ENCODE data around the gene CEACAM16.

CEACAM16 gene

DNA sequence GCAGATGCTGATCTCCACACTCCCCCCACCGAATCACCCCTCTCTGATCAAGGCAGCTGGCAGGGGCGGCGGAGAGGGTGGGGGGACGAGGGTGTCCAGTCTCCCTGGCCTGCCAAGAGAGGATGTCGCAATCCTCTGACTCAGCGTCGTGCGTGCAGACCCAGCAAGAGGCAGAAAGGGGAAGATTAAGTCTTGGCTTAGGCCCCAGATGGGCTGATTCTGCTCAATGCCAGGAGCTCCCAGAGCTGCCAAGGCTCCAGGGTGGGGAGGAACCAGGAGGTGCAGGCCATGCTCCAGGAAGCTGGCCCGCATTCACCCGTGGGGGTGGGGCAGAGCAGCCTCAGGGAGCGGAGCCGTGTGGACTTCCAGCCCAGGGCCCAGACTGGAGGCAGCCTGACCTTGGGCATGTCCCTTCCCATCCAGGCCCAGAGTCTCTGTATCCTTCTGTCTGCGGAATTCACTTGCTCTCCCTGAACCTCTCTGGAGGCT is 42.9 kb downstream of the CEACAM16 start (continued):
- TF ChIP-seq, protein P1, sequence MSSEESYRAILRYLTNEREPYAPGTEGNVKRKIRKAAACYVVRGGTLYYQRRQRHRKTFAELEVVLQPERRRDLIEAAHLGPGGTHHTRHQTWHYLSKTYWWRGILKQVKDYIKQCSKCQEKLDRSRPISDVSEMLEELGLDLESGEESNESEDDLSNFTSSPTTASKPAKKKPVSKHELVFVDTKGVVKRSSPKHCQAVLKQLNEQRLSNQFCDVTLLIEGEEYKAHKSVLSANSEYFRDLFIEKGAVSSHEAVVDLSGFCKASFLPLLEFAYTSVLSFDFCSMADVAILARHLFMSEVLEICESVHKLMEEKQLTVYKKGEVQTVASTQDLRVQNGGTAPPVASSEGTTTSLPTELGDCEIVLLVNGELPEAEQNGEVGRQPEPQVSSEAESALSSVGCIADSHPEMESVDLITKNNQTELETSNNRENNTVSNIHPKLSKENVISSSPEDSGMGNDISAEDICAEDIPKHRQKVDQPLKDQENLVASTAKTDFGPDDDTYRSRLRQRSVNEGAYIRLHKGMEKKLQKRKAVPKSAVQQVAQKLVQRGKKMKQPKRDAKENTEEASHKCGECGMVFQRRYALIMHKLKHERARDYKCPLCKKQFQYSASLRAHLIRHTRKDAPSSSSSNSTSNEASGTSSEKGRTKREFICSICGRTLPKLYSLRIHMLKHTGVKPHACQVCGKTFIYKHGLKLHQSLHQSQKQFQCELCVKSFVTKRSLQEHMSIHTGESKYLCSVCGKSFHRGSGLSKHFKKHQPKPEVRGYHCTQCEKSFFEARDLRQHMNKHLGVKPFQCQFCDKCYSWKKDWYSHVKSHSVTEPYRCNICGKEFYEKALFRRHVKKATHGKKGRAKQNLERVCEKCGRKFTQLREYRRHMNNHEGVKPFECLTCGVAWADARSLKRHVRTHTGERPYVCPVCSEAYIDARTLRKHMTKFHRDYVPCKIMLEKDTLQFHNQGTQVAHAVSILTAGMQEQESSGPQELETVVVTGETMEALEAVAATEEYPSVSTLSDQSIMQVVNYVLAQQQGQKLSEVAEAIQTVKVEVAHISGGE (tag by site-specific recombination; conservative IDR thresholded peaks at IDR 0.05; ENCODE audit: low read depth): 0 out of 2 replicates have a peak, but pooled peaks have one; percentile 18
- TF ChIP-seq, protein P2, sequence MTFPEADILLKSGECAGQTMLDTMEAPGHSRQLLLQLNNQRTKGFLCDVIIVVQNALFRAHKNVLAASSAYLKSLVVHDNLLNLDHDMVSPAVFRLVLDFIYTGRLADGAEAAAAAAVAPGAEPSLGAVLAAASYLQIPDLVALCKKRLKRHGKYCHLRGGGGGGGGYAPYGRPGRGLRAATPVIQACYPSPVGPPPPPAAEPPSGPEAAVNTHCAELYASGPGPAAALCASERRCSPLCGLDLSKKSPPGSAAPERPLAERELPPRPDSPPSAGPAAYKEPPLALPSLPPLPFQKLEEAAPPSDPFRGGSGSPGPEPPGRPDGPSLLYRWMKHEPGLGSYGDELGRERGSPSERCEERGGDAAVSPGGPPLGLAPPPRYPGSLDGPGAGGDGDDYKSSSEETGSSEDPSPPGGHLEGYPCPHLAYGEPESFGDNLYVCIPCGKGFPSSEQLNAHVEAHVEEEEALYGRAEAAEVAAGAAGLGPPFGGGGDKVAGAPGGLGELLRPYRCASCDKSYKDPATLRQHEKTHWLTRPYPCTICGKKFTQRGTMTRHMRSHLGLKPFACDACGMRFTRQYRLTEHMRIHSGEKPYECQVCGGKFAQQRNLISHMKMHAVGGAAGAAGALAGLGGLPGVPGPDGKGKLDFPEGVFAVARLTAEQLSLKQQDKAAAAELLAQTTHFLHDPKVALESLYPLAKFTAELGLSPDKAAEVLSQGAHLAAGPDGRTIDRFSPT (tag by site-specific recombination; IDR thresholded peaks at IDR 0.05): no peak; the same call in 1 of the 2 replicates
- TF ChIP-seq ZBTB8A (tag by site-specific recombination; IDR thresholded peaks at IDR 0.05) (peak; percentile 78), ZNF324 (tag by site-specific recombination; IDR thresholded peaks at IDR 0.05) (no peak), ZNF785 (tag by site-specific recombination; IDR thresholded peaks at IDR 0.05) (no peak), ZNF354C (tag by site-specific recombination; IDR thresholded peaks at IDR 0.05; ENCODE audit: borderline replicate concordance, low read depth) (no peak), ZNF155 (tag by site-specific recombination; IDR thresholded peaks at IDR 0.05) (no peak), WT1 (tag by site-specific recombination; IDR thresholded peaks at IDR 0.05) (0 out of 2 replicates have a peak, but pooled peaks have one; percentile 29), ZNF768 (tag by site-specific recombination; IDR thresholded peaks at IDR 0.05) (no peak), ZSCAN30 (tag by site-specific recombination; IDR thresholded peaks at IDR 0.05) (peak; percentile 54; the same call in 1 of the 2 replicates), ZNF19 (tag by site-specific recombination; IDR thresholded peaks at IDR 0.05; ENCODE audit: low read depth) (no peak), BCL11A (tag by site-specific recombination; IDR thresholded peaks at IDR 0.05; ENCODE audit: low read depth) (no peak), GLI2 (tag by site-specific recombination; IDR thresholded peaks at IDR 0.05; ENCODE audit: borderline replicate concordance, low read depth) (no peak), ZNF391 (tag by site-specific recombination; IDR thresholded peaks at IDR 0.05; ENCODE audit: borderline replicate concordance, low read depth) (no peak), ZNF843 (tag by site-specific recombination; IDR thresholded peaks at IDR 0.05) (no peak), ZXDB (tag by site-specific recombination; IDR thresholded peaks at IDR 0.05) (peak; percentile 68), ZNF776 (tag by site-specific recombination; IDR thresholded peaks at IDR 0.05; ENCODE audit: borderline replicate concordance) (no peak), SETDB1 (IDR thresholded peaks at IDR 0.05; ENCODE audit: insufficient read length, low read length) (no peak), SP3 (tag by site-specific recombination; IDR thresholded peaks at IDR 0.05) (peak; percentile 37; the same call in 1 of the 2 replicates), ZNF335 (tag by site-specific recombination; conservative IDR thresholded peaks at IDR 0.05) (peak; percentile 38), IKZF3 (tag by site-specific recombination; IDR thresholded peaks at IDR 0.05) (peak; percentile 94), ZIC2 (tag by site-specific recombination; IDR thresholded peaks at IDR 0.05) (peak; percentile 69), PRDM1 (tag by site-specific recombination; IDR thresholded peaks at IDR 0.05) (0 out of 2 replicates have a peak, but pooled peaks have one; percentile 5), KLF1 (tag by site-specific recombination; IDR thresholded peaks at IDR 0.05) (peak; percentile 66), ZNF302 (tag by site-specific recombination; IDR thresholded peaks at IDR 0.05; ENCODE audit: low read depth) (no peak), ZBTB7A (tag by site-specific recombination; IDR thresholded peaks at IDR 0.05; ENCODE audit: low read depth) (no peak), ZFP37 (tag by site-specific recombination; IDR thresholded peaks at IDR 0.05) (peak; percentile 62; the same call in 1 of the 2 replicates)
- TF ChIP-seq, protein P3, sequence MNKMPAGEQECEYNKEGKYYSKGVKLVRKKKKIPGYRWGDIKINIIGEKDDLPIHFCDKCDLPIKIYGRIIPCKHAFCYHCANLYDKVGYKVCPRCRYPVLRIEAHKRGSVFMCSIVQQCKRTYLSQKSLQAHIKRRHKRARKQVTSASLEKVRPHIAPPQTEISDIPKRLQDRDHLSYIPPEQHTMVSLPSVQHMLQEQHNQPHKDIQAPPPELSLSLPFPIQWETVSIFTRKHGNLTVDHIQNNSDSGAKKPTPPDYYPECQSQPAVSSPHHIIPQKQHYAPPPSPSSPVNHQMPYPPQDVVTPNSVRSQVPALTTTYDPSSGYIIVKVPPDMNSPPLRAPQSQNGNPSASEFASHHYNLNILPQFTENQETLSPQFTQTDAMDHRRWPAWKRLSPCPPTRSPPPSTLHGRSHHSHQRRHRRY (tag by site-specific recombination; IDR thresholded peaks at IDR 0.05): no peak
- TF ChIP-seq, protein P4, sequence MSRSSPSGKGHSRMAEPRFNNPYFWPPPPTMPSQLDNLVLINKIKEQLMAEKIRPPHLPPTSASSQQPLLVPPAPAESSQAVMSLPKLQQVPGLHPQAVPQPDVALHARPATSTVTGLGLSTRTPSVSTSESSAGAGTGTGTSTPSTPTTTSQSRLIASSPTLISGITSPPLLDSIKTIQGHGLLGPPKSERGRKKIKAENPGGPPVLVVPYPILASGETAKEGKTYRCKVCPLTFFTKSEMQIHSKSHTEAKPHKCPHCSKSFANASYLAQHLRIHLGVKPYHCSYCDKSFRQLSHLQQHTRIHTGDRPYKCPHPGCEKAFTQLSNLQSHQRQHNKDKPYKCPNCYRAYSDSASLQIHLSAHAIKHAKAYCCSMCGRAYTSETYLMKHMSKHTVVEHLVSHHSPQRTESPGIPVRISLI (tag by site-specific recombination; IDR thresholded peaks at IDR 0.05): no peak
- TF ChIP-seq, protein P5, sequence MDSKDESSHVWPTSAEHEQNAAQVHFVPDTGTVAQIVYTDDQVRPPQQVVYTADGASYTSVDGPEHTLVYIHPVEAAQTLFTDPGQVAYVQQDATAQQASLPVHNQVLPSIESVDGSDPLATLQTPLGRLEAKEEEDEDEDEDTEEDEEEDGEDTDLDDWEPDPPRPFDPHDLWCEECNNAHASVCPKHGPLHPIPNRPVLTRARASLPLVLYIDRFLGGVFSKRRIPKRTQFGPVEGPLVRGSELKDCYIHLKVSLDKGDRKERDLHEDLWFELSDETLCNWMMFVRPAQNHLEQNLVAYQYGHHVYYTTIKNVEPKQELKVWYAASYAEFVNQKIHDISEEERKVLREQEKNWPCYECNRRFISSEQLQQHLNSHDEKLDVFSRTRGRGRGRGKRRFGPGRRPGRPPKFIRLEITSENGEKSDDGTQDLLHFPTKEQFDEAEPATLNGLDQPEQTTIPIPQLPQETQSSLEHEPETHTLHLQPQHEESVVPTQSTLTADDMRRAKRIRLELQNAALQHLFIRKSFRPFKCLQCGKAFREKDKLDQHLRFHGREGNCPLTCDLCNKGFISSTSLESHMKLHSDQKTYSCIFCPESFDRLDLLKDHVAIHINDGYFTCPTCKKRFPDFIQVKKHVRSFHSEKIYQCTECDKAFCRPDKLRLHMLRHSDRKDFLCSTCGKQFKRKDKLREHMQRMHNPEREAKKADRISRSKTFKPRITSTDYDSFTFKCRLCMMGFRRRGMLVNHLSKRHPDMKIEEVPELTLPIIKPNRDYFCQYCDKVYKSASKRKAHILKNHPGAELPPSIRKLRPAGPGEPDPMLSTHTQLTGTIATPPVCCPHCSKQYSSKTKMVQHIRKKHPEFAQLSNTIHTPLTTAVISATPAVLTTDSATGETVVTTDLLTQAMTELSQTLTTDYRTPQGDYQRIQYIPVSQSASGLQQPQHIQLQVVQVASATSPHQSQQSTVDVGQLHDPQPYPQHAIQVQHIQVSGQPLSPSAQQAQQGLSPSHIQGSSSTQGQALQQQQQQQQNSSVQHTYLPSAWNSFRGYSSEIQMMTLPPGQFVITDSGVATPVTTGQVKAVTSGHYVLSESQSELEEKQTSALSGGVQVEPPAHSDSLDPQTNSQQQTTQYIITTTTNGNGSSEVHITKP (tag by site-specific recombination; IDR thresholded peaks at IDR 0.05): peak; percentile 80
